H1 (cell line): ENCODE data around the gene OR51M1. TPM values are rescaled to one million over a fixed set of nuclear protein-coding genes. Genes with fewer than 3 reads are reported as not detected.

Experiments used
- CTCF ChIA-PET: fragments of 300-600 bp; sonication (Branson Sonifier 250); formaldehyde crosslinking; loops from one replicate; lab custom pipeline; 2021; ENCODE audit not compliant: partially characterized antibody; lab: Charles Lee
- POLR2A ChIA-PET: fragments of 300-600 bp; sonication (Branson Sonifier 250); formaldehyde crosslinking; loops from one replicate; lab custom pipeline; 2021; ENCODE audit warnings: inconsistent platforms; ENCODE audit not compliant: partially characterized antibody; lab: Charles Lee
- DNase-seq, 2 experiments: peaks; one replicate each; pipeline versions ENCODE4 v3.0.0 to v3.0.0-alpha.2; 2010 to 2022; ENCODE audit warnings: low spot score in 2 of 2, low read depth in 1 of 2, mixed read lengths in 1 of 2
- FAIRE-seq: peaks from 2 replicates; lab custom pipeline; 2011; peaks lifted over from hg19 to GRCh38; lab: Jason Lieb, UNC
- H2AFZ ChIP-seq: 2 replicates; pipeline ENCODE4 v1.8.1; 2012; ENCODE audit warnings: low read length, inconsistent platforms
- H2AK5ac ChIP-seq: 2 replicates; pipeline ENCODE4 v1.6.1; 2013; ENCODE audit warnings: low read depth, low read length
- H2BK120ac ChIP-seq: replicated peaks from 2 replicates; pipeline ENCODE3; 2013; ENCODE audit warnings: low read depth, low read length, inconsistent platforms
- H2BK12ac ChIP-seq: 2 replicates; pipeline ENCODE4 v1.6.1; 2013; ENCODE audit warnings: low read depth, low read length
- H2BK15ac ChIP-seq: 2 replicates; pipeline ENCODE4 v1.6.1; 2013; ENCODE audit warnings: low read length
- H2BK20ac ChIP-seq: 2 replicates; pipeline ENCODE4 v1.6.1; 2013; ENCODE audit warnings: low read length
- H2BK5ac ChIP-seq: 2 replicates; pipeline ENCODE4 v1.6.1; 2013; ENCODE audit warnings: low read depth, low read length
- H3K14ac ChIP-seq: 2 replicates; pipeline ENCODE4 v1.6.1; 2013; ENCODE audit warnings: inconsistent platforms; ENCODE audit not compliant: insufficient read length
- H3K18ac ChIP-seq: 2 replicates; pipeline ENCODE4 v1.6.1; 2013; ENCODE audit warnings: low read length; ENCODE audit errors: extremely low read depth
- H3K23ac ChIP-seq: 2 replicates; pipeline ENCODE4 v1.6.1; 2013; ENCODE audit warnings: inconsistent platforms; ENCODE audit not compliant: insufficient read length
- H3K23me2 ChIP-seq: 2 replicates; pipeline ENCODE4 v1.6.1; 2013; ENCODE audit warnings: low read depth, low read length
- H3K27ac ChIP-seq: 2 replicates; pipeline ENCODE4 v1.6.1; 2011; ENCODE audit warnings: low read depth, low read length, inconsistent platforms
- H3K27me3 ChIP-seq, 4 experiments: replicated peaks in 1 of 4; 1 replicate in 1 of 4; 2 replicates in 3 of 4; pipeline versions ENCODE4 v1.6.1 to v1.8.1; 2011 to 2013; ENCODE audit warnings: low read length in 3 of 4, mild to moderate bottlenecking in 3 of 4, inconsistent platforms in 2 of 4, mixed read lengths in 2 of 4, moderate library complexity in 1 of 4; ENCODE audit not compliant: control insufficient read depth in 3 of 4, insufficient read depth in 3 of 4; ENCODE audit errors: extremely low read depth in 1 of 4
- H3K36me3 ChIP-seq, 4 experiments: 2 replicates each; pipeline versions ENCODE4 v1.6.1 to v1.8.1; 2011 to 2013; ENCODE audit warnings: mild to moderate bottlenecking in 4 of 4, low read length in 3 of 4, moderate library complexity in 2 of 4, control low read depth in 1 of 4, inconsistent platforms in 1 of 4; ENCODE audit not compliant: insufficient read depth in 4 of 4, control insufficient read depth in 2 of 4
- H3K4ac ChIP-seq: replicated peaks from 2 replicates; pipeline ENCODE3; 2013; ENCODE audit warnings: low read length, low read depth, mixed read lengths, inconsistent platforms; ENCODE audit not compliant: insufficient read length
- H3K4me1 ChIP-seq, 4 experiments: replicated peaks in 1 of 4; 1 replicate in 1 of 4; 2 replicates in 3 of 4; pipeline versions ENCODE4 v1.6.1 to v1.8.1; 2011 to 2013; ENCODE audit warnings: low read length in 3 of 4, inconsistent platforms in 2 of 4, mixed read lengths in 1 of 4; ENCODE audit not compliant: insufficient read depth in 4 of 4, control insufficient read depth in 3 of 4
- H3K4me2 ChIP-seq, 2 experiments: 2 replicates each; pipeline versions ENCODE4 v1.6.1 to v1.8.1; 2011 to 2013; ENCODE audit warnings: low read depth in 2 of 2, low read length in 2 of 2, control low read depth in 1 of 2, inconsistent platforms in 1 of 2, mild to moderate bottlenecking in 1 of 2; ENCODE audit not compliant: insufficient read depth in 1 of 2
- H3K4me3 ChIP-seq, 4 experiments: fragments of 200-600, 300-600 bp in 1 of 4; sonication (generic), shearing (Covaris generic), sonication (Bioruptor Twin) in 1 of 4; 2 replicates each; pipeline versions ENCODE4 v1.5.1 to v1.8.1; 2011 to 2016; ENCODE audit warnings: low read length in 4 of 4, low read depth in 3 of 4, control low read depth in 2 of 4, inconsistent platforms in 2 of 4, mild to moderate bottlenecking in 2 of 4, mixed read lengths in 1 of 4, moderate library complexity in 1 of 4; ENCODE audit not compliant: insufficient read depth in 2 of 4; ENCODE audit errors: extremely low read depth in 1 of 4
- H3K56ac ChIP-seq: replicated peaks from 2 replicates; pipeline ENCODE3; 2013; ENCODE audit warnings: low read depth, mild to moderate bottlenecking, mixed read lengths, low read length, inconsistent platforms; ENCODE audit not compliant: insufficient read length
- H3K79me1 ChIP-seq: 2 replicates; pipeline ENCODE4 v1.6.1; 2013; ENCODE audit warnings: low read depth, low read length, control low read depth
- H3K79me2 ChIP-seq, 2 experiments: 2 replicates each; pipeline versions ENCODE4 v1.6.1 to v1.8.1; 2012 to 2013; ENCODE audit warnings: low read length in 2 of 2, mild to moderate bottlenecking in 2 of 2, inconsistent platforms in 1 of 2; ENCODE audit not compliant: insufficient read depth in 2 of 2, control insufficient read depth in 1 of 2
- H3K9ac ChIP-seq, 4 experiments: replicated peaks in 1 of 4; 1 replicate in 1 of 4; 2 replicates in 3 of 4; pipeline versions ENCODE4 v1.6.1 to v1.8.1; 2011 to 2013; ENCODE audit warnings: low read depth in 3 of 4, low read length in 3 of 4, control low read depth in 2 of 4, mild to moderate bottlenecking in 2 of 4, moderate library complexity in 2 of 4, inconsistent platforms in 1 of 4; ENCODE audit errors: extremely low read depth in 1 of 4
- H3K9me3 ChIP-seq, 2 experiments: 2 replicates each; pipeline versions ENCODE4 v1.6.1 to v1.8.1; 2012 to 2013; ENCODE audit warnings: mild to moderate bottlenecking in 2 of 2, moderate library complexity in 2 of 2, control low read depth in 1 of 2, inconsistent platforms in 1 of 2, low read depth in 1 of 2, low read length in 1 of 2, mixed read lengths in 1 of 2; ENCODE audit not compliant: insufficient read depth in 2 of 2
- H4K20me1 ChIP-seq, 2 experiments: replicated peaks in 1 of 2; 2 replicates each; pipeline versions ENCODE3 to v1.8.1; 2011 to 2013; ENCODE audit warnings: inconsistent platforms in 2 of 2, low read length in 2 of 2, mild to moderate bottlenecking in 1 of 2; ENCODE audit not compliant: insufficient read depth in 2 of 2, control insufficient read depth in 1 of 2
- H4K5ac ChIP-seq: 2 replicates; pipeline ENCODE4 v1.6.1; 2013; ENCODE audit warnings: low read length, low read depth, mixed read lengths, inconsistent platforms; ENCODE audit not compliant: insufficient read length
- H4K8ac ChIP-seq: 2 replicates; pipeline ENCODE4 v1.8.0; 2013; ENCODE audit warnings: mild to moderate bottlenecking, moderate library complexity, low read length, inconsistent platforms; ENCODE audit not compliant: insufficient read depth; ENCODE audit errors: extremely low read depth
- H4K91ac ChIP-seq: replicated peaks from 2 replicates; pipeline ENCODE3; 2013; ENCODE audit warnings: low read length, mixed read lengths, inconsistent platforms; ENCODE audit not compliant: insufficient read length
- ASH2L ChIP-seq: fragments of 200-600, 300-600 bp; sonication (generic); IDR thresholded peaks from one replicate; pipeline ENCODE4 v1.7.1; 2017; ENCODE audit warnings: low read length
- BCL11A ChIP-seq, 2 experiments: IDR thresholded peaks; one replicate each; pipeline ENCODE4 v1.6.1; 2011; ENCODE audit warnings: low read depth in 2 of 2, low read length in 2 of 2, mild to moderate bottlenecking in 2 of 2
- CEBPB ChIP-seq: IDR thresholded peaks from 2 replicates; pipeline ENCODE4 v1.6.1; 2012; ENCODE audit warnings: low read depth, low read length
- CHD2 ChIP-seq: IDR thresholded peaks from 2 replicates; pipeline ENCODE4 v1.6.1; 2012; ENCODE audit warnings: low read length, improper control_type of control experiment
- EP300 ChIP-seq, 2 experiments: IDR thresholded peaks; 1 replicate in 1 of 2; 2 replicates in 1 of 2; pipeline ENCODE4 v1.6.1; 2011 to 2012; ENCODE audit warnings: low read depth in 2 of 2, low read length in 2 of 2, mild to moderate bottlenecking in 2 of 2, borderline replicate concordance in 1 of 2, inconsistent platforms in 1 of 2, moderate library complexity in 1 of 2
- HDAC6 ChIP-seq: IDR thresholded peaks from one replicate; pipeline ENCODE4 v1.7.1; 2012; ENCODE audit warnings: low read depth, mild to moderate bottlenecking, inconsistent platforms, low read length, moderate library complexity
- MAX ChIP-seq: IDR thresholded peaks from 2 replicates; pipeline ENCODE4 v1.6.1; 2012; ENCODE audit warnings: inconsistent platforms
- POLR2AphosphoS5 ChIP-seq: IDR thresholded peaks from 2 replicates; pipeline ENCODE4 v1.6.1; 2011; ENCODE audit warnings: low read depth, low read length
- SIRT6 ChIP-seq: IDR thresholded peaks from one replicate; pipeline ENCODE4 v1.7.1; 2012; ENCODE audit warnings: low read length, inconsistent platforms
- SP2 ChIP-seq: IDR thresholded peaks from 2 replicates; pipeline ENCODE4 v1.6.1; 2012; ENCODE audit warnings: mild to moderate bottlenecking, low read length, inconsistent platforms
- SP4 ChIP-seq: IDR thresholded peaks from 2 replicates; pipeline ENCODE4 v1.6.1; 2012; ENCODE audit warnings: low read length, inconsistent platforms
- SRF ChIP-seq: IDR thresholded peaks from 2 replicates; pipeline ENCODE4 v1.6.1; 2011; ENCODE audit warnings: mild to moderate bottlenecking, low read depth, low read length, moderate library complexity
- TBP ChIP-seq: IDR thresholded peaks from 2 replicates; pipeline ENCODE4 v1.6.1; 2011; ENCODE audit warnings: low read depth, low read length, improper control_type of control experiment
- polyA plus RNA-seq, 7 experiments: library from polyadenylated mRNA; depleted of rRNA in 3 of 7; stranded (reverse) in 5 of 7; unstranded in 2 of 7; fragments of >200 nt in 5 of 7; fragments of 200-250 nt in 2 of 7; gene quantifications; 1 replicate in 5 of 7; 2 replicates in 1 of 7; 4 replicates in 1 of 7; pipeline versions ENCODE4 v1.2.1 to v1.2.3, GENCODE V29; 2011 to 2013; ENCODE audit warnings: missing spikeins in 2 of 7, mixed read lengths in 2 of 7
- total RNA-seq: library from RNA; stranded (reverse); fragmentation: NEBNext Ultra II Directional; extraction: Animal tissue kit (Norgen Biotek cat#: 25700); gene quantifications from 2 replicates; pipeline ENCODE4 v1.2.1, GENCODE V29; 2021
- TF ChIP-seq, protein P1 (sequence below): IDR thresholded peaks from 2 replicates; pipeline ENCODE4 v1.6.1; 2012; ENCODE audit warnings: low read length, inconsistent platforms

Gene OR51M1
- total and polyA plus RNA-seq, 2 of the 8 experiments (the other 6 are each of a cell fraction or from before 2014, with no cell fraction given): 0.08 TPM; not detected in 1

DNA sequence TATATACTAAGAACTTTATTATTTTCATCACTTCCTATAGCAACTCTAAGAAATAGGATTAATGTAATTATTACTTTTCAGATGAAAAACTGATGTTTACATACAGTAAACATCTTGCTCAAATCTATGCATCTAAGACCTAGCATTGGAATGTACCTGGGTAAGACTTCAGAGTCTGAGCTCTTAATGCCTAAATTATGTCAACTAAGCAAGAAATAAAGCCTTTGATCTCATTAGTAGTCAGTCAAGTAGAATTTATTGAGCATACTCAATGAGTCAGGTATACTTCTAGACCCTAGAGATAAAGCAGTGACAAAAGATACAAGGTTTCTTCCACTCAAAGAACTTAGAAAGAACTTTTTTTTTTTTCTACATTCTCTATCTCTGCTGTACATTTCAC, 21.6 kb downstream of the OR51M1 start:
- ChIA-PET CTCF (interaction anchor here (0.7 kb wide), 1 partner anchor 564 kb away, joined by 3 read pairs; no protein-coding TSS in a partner anchor), POLR2A (no interaction called here)
- H2BK15ac ChIP-seq: no peak overlapping the region
- H3K36me3 ChIP-seq: no peaks in the 10 kb centered on the region
- H4K20me1 ChIP-seq: no peaks in the 10 kb centered on the region
- H3K9me3 ChIP-seq: no peaks in the 10 kb centered on the region; a peak in 1 of 4 replicates
- no peak overlapping the region for H3K56ac ChIP-seq
- H3K18ac ChIP-seq: no peak overlapping the region
- H3K9ac ChIP-seq: no peak overlapping the region
- H3K23me2 ChIP-seq: no peaks in the 10 kb centered on the region
- H2AK5ac ChIP-seq: no peak overlapping the region
- H2BK5ac ChIP-seq: no peak overlapping the region
- FAIRE-seq (no peak), DNase-seq (no peak)
- no peak overlapping the region for H3K4me2 ChIP-seq
- no peak overlapping the region for H4K8ac ChIP-seq
- H4K5ac ChIP-seq: no peak overlapping the region
- no peak overlapping the region for H2BK12ac ChIP-seq
- H2BK120ac ChIP-seq: no peak overlapping the region
- no peaks in the 10 kb centered on the region for H3K79me2 ChIP-seq
- H3K79me1 ChIP-seq: no peaks in the 10 kb centered on the region
- H2BK20ac ChIP-seq: no peak overlapping the region
- no peak overlapping the region for H3K27ac ChIP-seq
- no peak overlapping the region for H3K14ac ChIP-seq
- no peak overlapping the region for H4K91ac ChIP-seq
- no peaks in the 10 kb centered on the region for H3K27me3 ChIP-seq
- H3K4ac ChIP-seq: no peak overlapping the region
- no peak overlapping the region for H3K23ac ChIP-seq
- H3K4me1 ChIP-seq: no peaks in the 10 kb centered on the region
- H3K4me3 ChIP-seq: no peak overlapping the region
- no peak overlapping the region for H2AFZ ChIP-seq
- TF ChIP-seq EP300 (IDR thresholded peaks at IDR 0.05; ENCODE audit: borderline replicate concordance in 1 of 2, low read depth in 2 of 2, low read length in 2 of 2) (no peak), ASH2L (no peak), POLR2AphosphoS5 (no peak), SP4 (no peak), SP2 (no peak), CHD2 (no peak), SRF (no peak), MAX (no peak), SIRT6 (no peak), CEBPB (no peak), HDAC6 (no peak), BCL11A (IDR thresholded peaks at IDR 0.05; ENCODE audit: low read depth in 2 of 2, low read length in 2 of 2) (no peak), TBP (no peak)
- TF ChIP-seq, protein P1, sequence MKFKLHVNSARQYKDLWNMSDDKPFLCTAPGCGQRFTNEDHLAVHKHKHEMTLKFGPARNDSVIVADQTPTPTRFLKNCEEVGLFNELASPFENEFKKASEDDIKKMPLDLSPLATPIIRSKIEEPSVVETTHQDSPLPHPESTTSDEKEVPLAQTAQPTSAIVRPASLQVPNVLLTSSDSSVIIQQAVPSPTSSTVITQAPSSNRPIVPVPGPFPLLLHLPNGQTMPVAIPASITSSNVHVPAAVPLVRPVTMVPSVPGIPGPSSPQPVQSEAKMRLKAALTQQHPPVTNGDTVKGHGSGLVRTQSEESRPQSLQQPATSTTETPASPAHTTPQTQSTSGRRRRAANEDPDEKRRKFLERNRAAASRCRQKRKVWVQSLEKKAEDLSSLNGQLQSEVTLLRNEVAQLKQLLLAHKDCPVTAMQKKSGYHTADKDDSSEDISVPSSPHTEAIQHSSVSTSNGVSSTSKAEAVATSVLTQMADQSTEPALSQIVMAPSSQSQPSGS: no peak
